Cardiac muscle cell (in vitro differentiated cells and primary cell): ENCODE measurements around the gene GOLPH3L. TPM values are rescaled to one million over a fixed set of nuclear protein-coding genes. Genes with fewer than 3 reads are reported as not detected.

Source experiments
- DNase-seq, 2 donors: peaks; one replicate each; pipeline versions ENCODE4 v3.0.0 to v3.0.0-alpha.2; 2010 to 2017; ENCODE audit warnings: low read depth in 1 of 2, low spot score in 1 of 2
- H3K27ac ChIP-seq: fragments of 200-600 bp; sonication (generic); 2 replicates; pipeline ENCODE4 v1.5.1; 2016
- H3K27me3 ChIP-seq: fragments of 200-600 bp; sonication (generic); 2 replicates; pipeline ENCODE4 v1.6.0; 2016; ENCODE audit warnings: control low read depth
- H3K36me3 ChIP-seq: fragments of 200-600 bp; sonication (generic); 2 replicates; pipeline ENCODE4 v1.5.1; 2016; ENCODE audit warnings: control low read depth
- H3K4me1 ChIP-seq: fragments of 200-600 bp; sonication (generic); 2 replicates; pipeline ENCODE4 v1.8.1; 2017; ENCODE audit warnings: low read depth, mild to moderate bottlenecking, mixed run types
- H3K4me3 ChIP-seq: fragments of 200-600 bp; sonication (generic); 2 replicates; pipeline ENCODE4 v1.5.1; 2016; ENCODE audit warnings: mild to moderate bottlenecking
- H3K9me3 ChIP-seq: fragments of 200-600 bp; sonication (generic); 2 replicates; pipeline ENCODE4 v1.5.1; 2017; ENCODE audit warnings: low read depth, mild to moderate bottlenecking, control low read depth
- polyA plus RNA-seq: library from polyadenylated mRNA; unstranded; fragments of >200 nt; fragmentation: Nextera tagmentation; extraction: Ambion mirVana; gene quantifications from 2 replicates; pipeline ENCODE4 v1.2.1, GENCODE V29; 2016
- total RNA-seq: library from RNA; depleted of rRNA; stranded (reverse); fragments of >200 nt; gene quantifications from 2 replicates; pipeline ENCODE4 v1.2.3, GENCODE V29; 2016
- TF ChIP-seq, protein P1 (sequence below): IDR thresholded peaks from 2 replicates; pipeline ENCODE4 v1.5.1; 2012; ENCODE audit warnings: low read depth, mild to moderate bottlenecking, low read length

The GOLPH3L gene
- total RNA-seq (6.6 and 11.8 TPM in 2 replicates), polyA plus RNA-seq (17.4 and 22.3 TPM in 2 replicates)

DNA sequence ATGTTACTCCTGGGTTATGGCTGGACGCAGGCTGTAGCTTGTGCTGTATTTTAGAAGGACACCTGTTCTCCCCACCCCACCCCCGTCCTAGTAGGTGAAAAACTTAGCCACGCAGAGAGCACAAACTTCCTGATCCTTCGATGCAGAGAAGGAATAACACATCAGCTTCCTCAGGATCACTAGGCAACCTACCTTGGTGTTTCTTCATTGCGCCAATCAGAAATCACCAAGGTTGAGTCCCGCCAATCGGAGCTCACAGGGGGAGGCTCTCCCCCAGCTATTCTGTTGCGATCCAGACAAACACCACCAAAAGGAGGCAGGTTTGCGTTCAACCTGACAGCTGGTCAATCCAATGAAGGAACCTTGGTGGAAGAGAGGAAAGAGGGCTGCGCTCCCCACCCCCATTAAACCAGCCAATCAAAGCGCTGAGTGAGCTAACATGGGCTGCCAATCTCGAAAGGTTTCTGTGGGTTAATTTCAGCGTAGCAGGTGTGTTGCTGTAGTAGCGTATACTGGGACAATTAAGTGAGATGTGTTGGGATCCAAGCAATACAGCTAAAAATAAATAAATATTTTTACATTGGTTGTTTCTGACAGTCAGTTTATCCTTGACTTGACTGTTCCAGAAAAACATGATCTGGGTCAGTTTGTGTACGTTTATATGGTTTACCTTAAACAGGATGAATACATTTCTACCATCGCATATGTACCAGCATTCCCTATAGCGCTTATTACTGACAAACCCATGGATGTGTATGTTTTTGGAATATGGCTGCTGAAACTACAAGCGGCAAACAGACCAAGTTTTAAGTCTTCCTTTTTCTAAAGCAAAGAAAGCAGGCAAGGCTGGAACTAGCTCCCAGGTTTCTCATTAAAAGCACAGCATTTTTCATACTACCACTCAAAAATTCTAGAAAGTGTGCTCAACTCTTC, at the start of gene GOLPH3L:
Gene GOLPH3L (minus strand): TSS at position 160 of the 933 bp plus-strand sequence. CDS start 2,316 bp downstream, outside the sequence.
- Histone ChIP-seq H3K27me3 (no peaks in the 10 kb centered on the region), H3K4me3 (peak within 1 kb of the TSS; percentile 93), H3K9me3 (no peaks in the 10 kb centered on the region), H3K36me3 (peaks cover 21% of the 10 kb centered on the region), H3K27ac (peak within 1 kb of the TSS; percentile 51), H3K4me1 (peaks cover 8% of the 10 kb centered on the region)
- TF ChIP-seq, protein P1, sequence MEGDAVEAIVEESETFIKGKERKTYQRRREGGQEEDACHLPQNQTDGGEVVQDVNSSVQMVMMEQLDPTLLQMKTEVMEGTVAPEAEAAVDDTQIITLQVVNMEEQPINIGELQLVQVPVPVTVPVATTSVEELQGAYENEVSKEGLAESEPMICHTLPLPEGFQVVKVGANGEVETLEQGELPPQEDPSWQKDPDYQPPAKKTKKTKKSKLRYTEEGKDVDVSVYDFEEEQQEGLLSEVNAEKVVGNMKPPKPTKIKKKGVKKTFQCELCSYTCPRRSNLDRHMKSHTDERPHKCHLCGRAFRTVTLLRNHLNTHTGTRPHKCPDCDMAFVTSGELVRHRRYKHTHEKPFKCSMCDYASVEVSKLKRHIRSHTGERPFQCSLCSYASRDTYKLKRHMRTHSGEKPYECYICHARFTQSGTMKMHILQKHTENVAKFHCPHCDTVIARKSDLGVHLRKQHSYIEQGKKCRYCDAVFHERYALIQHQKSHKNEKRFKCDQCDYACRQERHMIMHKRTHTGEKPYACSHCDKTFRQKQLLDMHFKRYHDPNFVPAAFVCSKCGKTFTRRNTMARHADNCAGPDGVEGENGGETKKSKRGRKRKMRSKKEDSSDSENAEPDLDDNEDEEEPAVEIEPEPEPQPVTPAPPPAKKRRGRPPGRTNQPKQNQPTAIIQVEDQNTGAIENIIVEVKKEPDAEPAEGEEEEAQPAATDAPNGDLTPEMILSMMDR, result peak; percentile 22
- DNase-seq, result peak; percentile 97 to 99

DNA sequence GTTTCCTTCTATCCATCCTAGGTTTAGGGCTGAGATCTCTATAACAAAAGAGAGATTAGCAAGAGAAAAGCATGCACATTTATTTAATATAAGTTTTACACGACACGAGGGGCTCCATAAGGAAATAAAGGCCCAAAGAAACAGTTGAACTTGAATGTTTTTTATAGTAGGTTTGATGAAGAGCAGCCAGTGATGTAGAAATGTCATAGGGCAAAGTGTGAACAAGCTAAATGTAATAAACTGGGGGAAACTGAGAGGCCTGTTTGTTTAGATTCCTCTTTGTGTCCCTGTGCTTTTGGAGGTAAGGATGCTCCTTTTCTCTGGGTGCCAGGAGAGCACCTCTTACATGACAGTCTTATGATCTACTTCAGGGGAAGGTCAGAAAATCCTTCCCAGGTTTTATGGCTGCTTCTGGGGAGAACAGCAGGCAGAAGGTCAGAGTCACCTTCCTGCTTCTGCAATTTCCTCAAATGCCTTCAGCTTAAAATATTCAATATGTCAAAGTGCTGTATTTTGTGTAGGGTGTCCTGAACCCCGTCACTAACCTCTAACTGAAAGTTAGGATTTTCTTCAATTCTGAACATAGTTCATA, 33.3 kb upstream of the GOLPH3L start:
- no peak for DNase-seq
- Histone ChIP-seq H3K27me3 (no peaks in the 10 kb centered on the region), H3K36me3 (no peaks in the 10 kb centered on the region), H3K4me3 (no peak overlapping the region), H3K27ac (no peak overlapping the region), H3K4me1 (no peaks in the 10 kb centered on the region), H3K9me3 (no peaks in the 10 kb centered on the region)
- TF ChIP-seq, protein P1, result no peak

DNA sequence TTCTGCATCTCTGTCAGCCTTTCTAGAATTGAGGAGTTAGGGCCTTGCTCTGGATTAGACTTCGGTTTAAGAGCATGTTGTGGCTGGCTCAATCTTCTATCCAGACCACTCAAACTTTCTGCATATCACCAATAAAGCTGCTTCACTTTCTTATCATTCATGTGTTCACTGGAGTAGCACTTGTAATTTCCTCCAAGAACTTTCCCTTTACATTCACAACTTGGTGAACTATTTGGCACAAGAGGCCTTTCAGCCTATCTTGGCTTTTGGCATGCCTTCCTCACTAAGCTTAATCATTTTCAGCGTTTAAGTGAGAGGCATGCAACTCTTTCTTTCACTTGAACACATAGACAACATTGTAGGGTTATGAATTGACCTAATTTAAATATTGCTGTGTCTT, 27.4 kb upstream of the GOLPH3L start:
- TF ChIP-seq, protein P1, result no peak
- Histone ChIP-seq H3K27ac (no peak overlapping the region), H3K36me3 (no peaks in the 10 kb centered on the region), H3K27me3 (no peaks in the 10 kb centered on the region), H3K4me3 (no peak overlapping the region), H3K4me1 (no peaks in the 10 kb centered on the region), H3K9me3 (no peaks in the 10 kb centered on the region)
- peak in 1 of 2 donors; percentile 15 for DNase-seq

DNA sequence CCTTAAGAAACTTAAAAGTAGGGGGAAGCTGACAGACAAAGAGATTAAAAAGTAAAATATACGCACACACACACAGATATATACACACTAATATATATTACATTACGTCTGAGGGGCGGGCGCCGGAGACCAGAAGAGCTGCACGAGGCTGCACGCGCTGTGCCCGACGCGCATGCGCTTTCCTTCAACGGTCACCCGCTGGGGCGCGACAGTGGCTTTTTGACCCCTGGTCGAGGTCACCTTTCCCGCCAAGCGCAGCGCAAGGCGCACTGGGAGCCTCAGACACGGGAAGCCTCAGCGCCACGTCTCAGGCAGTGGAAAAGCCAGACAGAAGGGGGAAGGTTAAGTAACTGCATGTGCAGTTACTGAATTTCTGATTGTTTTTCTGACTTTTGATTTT, 23.7 kb upstream of the GOLPH3L start, which contains the start of gene HORMAD1:
Gene HORMAD1 (minus strand): TSS at position 193 of the 400 bp plus-strand sequence. CDS start 1,390 bp downstream, outside the sequence.
- Histone ChIP-seq H3K27ac (no peak within 1 kb of the TSS), H3K27me3 (no peaks in the 10 kb centered on the region), H3K9me3 (no peaks in the 10 kb centered on the region), H3K4me3 (no peak within 1 kb of the TSS), H3K4me1 (no peaks in the 10 kb centered on the region), H3K36me3 (no peaks in the 10 kb centered on the region)
- TF ChIP-seq, protein P1, result no peak
- no peak for DNase-seq

DNA sequence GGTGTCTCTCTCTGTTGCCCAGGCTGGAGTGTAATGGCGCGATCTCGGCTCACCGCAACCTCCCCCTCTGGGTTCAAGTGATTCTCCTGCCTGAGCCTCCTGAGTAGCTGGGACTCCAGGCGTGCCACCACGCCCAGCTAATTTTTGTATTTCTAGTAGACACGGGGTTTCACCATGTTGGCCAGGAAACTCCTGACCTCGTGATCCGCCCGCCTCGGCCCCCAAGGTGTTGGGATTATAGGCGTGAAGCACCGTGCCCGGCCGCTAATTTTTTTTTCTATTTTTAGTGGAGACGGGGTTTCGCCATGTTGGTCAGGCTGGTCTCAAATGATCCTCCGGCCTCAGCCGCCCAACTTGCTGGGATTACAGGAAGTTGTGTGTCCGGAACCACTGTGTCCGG, 23.1 kb upstream of the GOLPH3L start:
- Histone ChIP-seq H3K27ac (no peak overlapping the region), H3K9me3 (no peaks in the 10 kb centered on the region), H3K36me3 (no peaks in the 10 kb centered on the region), H3K4me3 (no peak overlapping the region), H3K4me1 (no peaks in the 10 kb centered on the region), H3K27me3 (no peaks in the 10 kb centered on the region)
- TF ChIP-seq, protein P1, result no peak
- no peak for DNase-seq
